Right renal pelvis (tissue), 4 donors: ENCODE results near the gene ATAD1. TPM values are rescaled to one million over a fixed set of nuclear protein-coding genes. Genes with fewer than 3 reads are reported as not detected.

Source experiments
- DNase-seq, 4 donors: peaks; one replicate each; pipeline ENCODE4 v3.0.0-alpha.2; 2013; ENCODE audit warnings: low read depth in 4 of 4, low spot score in 3 of 4, missing footprints in 1 of 4
- polyA plus RNA-seq, 4 donors: library from polyadenylated mRNA; unstranded; fragments of 120-200 nt; gene quantifications; one replicate each; pipeline ENCODE4 v1.2.1, GENCODE V29; 2013; ENCODE audit not compliant: insufficient read length in 4 of 4

The ATAD1 gene
- polyA plus RNA-seq, 4 donors: 54.4 to 70.5 (median 67.5) TPM

DNA sequence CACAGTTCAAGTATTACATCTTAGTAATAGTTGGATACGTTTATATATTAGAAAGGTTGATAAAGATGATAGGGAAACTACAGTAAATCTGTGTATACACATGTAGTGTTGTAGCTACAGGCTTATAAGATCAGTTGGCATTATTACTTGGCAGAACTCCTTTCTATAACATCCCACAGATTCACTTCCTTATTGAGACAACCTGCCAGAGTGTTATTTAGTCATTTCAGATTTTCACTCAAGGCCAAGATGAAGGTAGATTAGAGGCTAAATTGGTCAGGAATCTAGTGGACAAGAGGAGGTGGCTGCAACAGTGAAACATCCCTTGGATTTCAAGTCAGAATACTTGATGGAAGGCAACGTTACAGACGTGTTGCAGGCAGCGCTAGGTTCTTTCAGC is 95.3 kb downstream of the ATAD1 start:
- no peak for DNase-seq

DNA sequence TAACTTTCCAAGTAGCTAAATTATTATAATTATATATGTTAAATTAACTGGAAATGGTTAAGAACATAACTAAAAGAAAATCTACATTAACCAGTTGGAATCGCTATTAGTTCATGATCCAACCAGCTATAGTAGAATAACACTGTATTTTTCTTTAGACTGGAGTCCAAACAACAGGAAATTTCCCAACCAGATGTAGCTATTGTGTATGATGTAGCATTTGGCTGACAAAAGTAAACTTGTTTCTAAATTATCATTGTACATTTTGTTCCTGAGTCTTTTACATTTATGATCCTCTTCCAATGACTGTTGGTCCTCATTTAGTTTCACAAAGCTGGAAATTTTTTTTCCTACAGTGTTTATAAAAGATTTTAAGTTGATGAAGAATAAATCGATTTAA is 96.2 kb downstream of the ATAD1 start:
- DNase-seq: no peak

DNA sequence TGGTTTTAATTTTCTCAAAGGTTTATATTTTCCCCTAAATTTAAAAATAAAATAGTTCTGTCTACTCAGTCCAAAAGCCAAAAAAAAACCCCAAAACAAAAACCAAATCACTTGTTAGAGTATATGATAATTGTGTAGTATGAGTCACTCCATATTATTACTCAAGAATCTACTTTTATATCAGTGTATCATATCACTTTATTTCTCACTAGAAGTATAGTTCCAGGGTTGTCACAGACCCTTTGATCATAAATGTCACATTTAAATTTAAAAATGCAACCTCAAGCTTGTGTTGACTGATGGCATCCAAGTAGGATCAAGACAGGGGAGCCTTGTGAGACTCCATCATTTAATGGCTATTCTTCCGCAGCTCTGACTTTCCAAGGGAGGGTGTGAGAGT is 97.4 kb downstream of the ATAD1 start:
- DNase-seq: no peak

DNA sequence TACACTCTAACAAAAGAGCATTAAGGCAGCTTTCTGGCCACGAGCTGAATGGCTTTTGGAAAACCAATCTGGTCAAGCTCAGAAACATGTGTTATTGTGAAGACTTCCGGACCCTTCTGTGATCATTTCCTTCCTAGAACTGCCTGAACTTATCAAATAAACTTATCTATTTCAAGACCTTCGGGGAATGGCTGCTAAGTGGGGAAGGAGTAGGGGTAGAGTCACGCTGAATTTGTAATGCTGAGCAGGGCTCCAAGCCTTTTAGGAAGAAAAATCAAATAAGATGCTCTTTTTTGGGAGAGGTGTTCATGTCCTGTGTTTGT is 101.7 kb downstream of the ATAD1 start:
- DNase-seq: no peak

DNA sequence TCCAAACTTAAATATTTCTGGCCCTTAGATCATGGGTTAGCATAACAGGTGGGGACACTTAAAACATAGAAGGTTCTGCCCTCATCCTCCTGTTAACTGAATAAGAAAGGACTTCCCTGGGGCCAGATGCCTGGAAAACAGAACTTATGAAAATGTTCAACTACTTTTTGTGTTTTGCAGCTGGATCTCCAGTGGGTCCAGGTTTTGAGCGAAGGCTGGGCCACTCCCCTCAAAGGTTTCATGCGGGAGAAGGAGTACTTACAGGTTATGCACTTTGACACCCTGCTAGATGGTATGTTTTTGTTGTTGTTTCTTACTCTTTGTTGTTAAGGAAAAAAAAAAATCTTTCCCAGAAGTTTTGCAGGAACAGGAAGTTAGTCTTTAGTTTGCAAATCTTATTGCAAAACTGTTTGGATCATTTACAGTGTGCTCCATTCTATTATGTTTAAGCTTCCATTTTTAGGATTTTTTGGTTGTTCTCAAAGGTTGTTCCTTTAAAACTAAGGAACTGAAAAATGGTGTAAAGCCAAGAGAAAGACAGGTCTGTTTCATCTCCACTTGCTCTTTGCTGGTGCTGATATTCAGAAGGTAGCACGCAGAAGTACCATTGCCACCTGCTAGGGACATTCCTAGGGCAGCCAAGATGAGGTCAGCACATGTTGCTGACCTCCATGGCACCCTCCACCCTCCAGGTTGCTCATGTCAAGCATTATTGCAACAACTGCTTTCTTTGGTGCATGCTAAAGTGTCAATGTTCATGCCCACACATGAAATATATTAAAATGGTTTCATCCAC is 102.3 kb downstream of the ATAD1 start:
- DNase-seq: no peak

DNA sequence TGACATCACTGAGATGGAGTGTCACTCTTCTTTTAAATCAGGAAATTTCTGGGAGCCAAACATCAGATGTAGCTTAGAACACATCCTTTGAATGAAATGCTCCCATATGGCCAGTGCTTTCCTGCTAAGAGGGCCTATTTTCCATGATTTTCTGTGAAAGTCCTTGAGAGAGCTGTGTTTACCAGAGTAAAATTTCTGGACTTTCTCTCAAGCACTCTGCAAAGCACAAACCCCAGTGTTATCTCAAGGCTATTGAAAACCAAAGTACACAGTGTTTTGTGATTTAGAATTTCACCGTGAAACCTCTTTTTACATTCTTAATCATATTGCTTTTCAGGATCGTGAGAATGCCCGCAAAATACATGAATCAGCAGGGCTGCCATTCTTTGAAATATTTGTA is 104.3 kb downstream of the ATAD1 start:
- no peak for DNase-seq

DNA sequence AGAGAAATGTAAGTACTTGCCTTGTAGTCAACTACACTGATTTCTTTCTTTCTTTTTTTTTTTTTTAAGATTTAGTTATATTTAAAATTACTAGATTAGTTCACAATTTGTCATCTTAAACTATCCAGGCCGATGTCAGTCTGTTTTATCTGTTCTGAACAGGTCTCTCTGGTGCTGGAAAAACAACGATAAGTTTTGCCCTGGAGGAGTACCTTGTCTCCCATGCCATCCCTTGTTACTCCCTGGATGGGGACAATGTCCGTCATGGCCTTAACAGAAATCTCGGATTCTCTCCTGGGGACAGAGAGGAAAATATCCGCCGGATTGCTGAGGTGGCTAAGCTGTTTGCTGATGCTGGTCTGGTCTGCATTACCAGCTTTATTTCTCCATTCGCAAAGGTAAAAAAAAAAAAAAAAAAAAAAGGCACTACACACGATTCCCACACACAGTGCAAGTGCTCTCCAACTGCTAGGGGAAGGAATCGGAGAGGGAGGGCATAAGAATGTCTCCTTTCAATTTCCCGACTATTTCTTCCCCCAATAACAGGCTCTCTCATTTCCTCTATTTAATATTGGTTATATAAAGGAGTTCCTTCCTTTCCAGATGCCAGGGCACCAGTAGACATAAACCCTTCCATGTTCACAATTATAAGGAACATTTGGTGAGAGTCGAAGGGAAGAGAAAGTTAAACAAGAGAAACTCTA is 105.0 kb downstream of the ATAD1 start:
- DNase-seq: no peak

DNA sequence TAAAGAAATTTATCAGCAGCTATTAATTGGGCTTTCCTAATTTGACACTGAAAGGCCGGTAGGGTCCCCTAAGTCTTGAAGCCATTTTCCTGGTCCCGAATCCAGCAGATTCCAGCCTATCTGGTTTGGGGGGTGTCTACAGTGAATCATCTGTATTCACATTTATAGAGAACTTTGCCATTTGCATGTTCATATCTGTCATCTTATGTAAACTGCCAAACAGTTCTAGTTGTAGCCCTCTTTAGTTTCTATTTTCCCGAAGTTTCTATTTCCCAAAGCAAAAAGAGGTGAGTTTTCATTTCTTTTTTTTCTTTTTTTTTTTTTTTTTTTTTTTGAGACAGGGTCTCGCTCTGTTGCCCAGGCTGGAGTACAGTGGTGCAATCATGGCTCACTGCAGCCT is 110.8 kb downstream of the ATAD1 start:
- DNase-seq: no peak

DNA sequence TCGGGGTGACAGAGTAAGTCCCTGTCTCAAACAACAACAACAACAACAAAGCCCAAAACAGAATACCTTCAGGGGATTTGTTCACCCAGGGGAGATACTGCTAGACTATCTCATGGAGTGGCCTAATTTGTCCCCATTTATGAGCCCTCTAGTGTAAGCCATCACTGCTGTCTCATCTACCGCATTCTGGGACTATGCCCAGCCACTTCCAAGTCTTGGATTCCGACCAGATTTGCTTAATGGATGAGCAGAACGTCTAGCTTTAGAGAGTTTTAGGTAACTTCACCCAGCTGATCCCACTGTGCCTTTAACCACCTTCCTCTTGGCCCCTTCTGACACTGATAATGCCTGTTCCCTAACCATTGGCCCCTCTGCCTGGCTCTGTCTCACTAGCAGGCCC is 111.3 kb downstream of the ATAD1 start:
- no peak for DNase-seq

DNA sequence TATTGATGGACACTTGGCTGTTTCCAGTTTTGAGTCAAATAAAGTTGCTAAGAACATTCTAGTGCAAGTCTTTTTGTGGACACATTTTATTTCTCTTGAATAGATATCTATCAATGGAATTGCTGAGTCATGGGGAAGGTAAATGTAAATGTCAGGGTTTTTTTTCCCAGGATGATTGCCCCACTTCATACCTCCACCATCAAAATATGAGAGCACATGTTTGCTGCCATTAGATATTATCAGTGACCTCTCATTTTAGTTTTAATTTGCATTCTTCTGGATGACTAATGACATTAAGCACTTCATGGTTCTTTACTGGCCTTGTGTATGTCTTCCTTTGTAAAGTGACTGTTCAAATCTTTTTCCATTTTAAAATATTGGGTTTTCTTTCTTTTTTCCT is 112.7 kb downstream of the ATAD1 start:
- no peak for DNase-seq

DNA sequence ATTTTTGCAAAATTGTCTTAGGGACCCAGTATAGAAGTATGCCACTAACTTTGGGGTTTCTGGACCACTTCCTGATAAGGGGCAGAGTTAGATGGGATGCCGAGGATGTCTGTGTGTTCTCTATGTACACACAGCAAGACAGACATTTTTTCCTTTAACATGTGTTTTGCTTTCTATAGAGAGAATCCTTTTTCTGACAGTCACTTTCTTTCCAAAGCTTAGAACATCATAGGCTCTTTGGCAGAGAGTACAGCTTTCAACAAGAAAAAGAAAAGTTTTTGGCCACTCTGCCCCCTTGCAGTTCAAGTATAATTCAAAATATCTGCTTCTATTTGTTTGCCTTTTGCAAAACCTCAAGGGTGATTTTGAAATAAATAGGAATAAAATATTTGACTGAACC is 114.3 kb downstream of the ATAD1 start:
- DNase-seq: no peak

DNA sequence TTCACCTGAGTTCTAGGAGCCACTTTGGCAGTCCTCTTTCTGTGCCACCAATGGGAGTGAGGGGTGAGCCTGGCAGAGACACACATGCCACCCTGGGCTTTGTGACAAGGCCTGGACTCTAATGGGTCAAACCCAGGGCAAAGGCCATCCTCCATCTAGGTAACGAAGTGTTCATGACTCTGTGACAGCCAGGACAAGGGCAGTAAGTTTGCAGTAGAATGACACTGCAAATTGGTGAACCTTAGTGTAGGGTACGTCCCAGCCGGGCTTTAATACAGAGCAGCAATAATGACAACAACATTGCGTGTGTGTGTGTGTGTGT is 115.1 kb downstream of the ATAD1 start:
- DNase-seq: no peak

DNA sequence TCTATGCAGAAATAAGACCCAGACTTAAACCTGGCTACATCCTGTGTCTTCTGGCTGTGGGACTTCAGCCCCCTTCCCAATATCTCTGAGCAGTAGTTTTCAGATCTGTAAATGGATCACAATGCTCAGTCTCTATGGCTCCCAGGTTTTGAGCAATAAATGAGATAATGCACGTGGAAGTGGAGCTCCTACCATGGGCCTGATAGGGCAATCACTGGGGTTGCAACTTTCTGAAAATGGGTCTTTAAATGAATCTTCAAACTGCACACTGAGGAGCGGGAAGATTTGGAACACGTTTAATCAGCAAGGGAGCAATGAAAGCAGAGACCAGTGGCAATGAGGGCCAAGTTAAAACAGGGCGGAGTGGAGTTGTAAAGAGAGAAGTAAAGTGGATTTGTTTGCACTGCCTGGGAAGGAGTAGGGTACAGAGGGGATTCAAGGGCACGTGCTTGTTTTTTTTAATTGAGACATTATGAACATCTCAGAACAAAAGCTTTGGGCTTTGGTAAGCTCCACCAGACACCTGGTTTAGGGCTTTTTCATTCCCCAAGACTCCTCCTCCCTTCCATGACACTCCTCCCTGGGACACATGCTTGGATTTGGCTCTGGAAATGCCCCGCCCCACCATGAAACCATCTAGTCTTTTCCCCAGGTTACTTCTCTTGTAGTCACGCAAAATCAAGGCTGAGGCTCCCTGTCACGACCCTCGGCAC is 115.6 kb downstream of the ATAD1 start:
- DNase-seq: no peak

Other genes with a start within 250 kb of the ATAD1 start
- gene PAPSS2, start 158.3 kb downstream of the ATAD1 start, polyA plus RNA-seq: 10 to 100 TPM; 46.4 to 56.1 (median 51.5) TPM
- gene KLLN, start 45.3 kb upstream of the ATAD1 start, polyA plus RNA-seq: 1 to 10 TPM; 1.3 to 1.7 (median 1.7) TPM
- gene PTEN, start 45.4 kb upstream of the ATAD1 start, polyA plus RNA-seq: 10 to 100 TPM; 56.5 to 70.5 (median 64.1) TPM